GM12865 (cell line): Measurements from ENCODE around the gene ZC3H18.

Experiments
- DNase-seq: peaks from one replicate; pipeline ENCODE4 v3.0.0; 2010; ENCODE audit warnings: low read depth
- H3K4me3 ChIP-seq: 2 replicates; pipeline ENCODE4 v1.5.1; 2011; ENCODE audit warnings: mild to moderate bottlenecking, low read depth, low read length, control low read depth
- CTCF ChIP-seq: IDR thresholded peaks from 2 replicates; pipeline ENCODE4 v1.5.1; 2011; ENCODE audit warnings: low read length, control low read depth, low read depth, inconsistent platforms; ENCODE audit not compliant: insufficient read depth; ENCODE audit errors: missing control alignments

The ZC3H18 gene

DNA sequence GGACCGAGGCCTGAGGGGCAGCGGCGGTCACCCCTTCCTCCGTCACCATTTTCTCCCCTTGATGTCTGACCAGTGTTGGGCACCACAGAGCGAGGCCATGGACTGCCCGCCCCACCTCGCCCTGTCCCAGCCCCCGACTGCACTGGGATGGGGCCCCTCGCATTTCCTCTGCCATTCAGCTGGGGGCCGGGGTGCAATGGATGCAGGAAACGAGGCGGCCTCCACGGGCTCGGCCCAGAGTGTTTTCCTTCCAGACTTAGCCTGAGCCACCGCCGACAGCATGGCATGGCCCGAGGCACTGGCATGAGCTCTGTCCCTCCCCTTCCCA, 44.6 kb upstream of the ZC3H18 start:
- no peak for DNase-seq
- TF ChIP-seq CTCF = no peak
- no peak overlapping the region for H3K4me3 ChIP-seq

DNA sequence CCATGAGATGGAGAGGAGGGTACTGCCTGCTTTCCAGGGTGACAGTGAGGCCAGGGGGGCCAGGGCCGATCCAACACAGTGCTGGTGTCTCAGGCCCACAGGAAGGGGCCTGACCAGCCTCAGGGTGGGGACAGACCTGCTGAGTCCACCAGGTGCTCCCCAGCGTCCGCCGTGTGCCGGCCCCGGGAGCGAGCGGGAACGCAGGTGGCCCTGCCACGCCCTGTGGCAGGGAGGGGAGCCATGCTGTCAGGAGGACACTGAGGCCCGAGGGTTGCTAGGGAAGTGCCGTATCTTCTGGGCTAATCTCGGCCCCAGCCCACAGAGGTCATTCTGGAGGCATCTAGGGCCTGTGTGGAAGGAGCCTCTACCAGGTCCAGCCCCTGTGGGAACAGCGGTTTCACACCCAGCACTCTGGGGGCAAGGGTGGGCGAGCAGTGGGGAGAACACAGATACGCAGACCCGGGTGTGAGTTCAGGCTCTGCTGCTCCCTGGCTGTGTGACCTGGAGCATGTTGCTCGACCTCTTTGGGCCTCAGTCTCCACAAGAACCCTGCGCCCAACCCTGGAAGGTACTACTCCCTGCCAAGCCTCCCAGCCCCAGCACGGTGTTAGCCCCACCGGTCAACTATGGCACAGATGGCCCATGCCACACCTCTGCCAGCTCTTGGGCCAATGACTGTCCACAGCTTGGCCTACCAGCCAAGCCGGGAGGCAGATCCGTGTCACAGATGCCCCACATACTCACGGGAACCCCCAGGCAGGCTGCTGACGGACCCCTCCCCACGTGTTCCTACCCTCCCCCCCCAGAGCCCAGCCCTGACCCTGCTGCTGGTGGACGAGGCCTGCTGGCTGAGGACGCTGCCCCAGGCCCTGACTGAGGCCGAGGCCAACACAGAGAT, 43.9 kb upstream of the ZC3H18 start:
- no peak overlapping the region for H3K4me3 ChIP-seq
- no peak for DNase-seq
- TF ChIP-seq CTCF = no peak

DNA sequence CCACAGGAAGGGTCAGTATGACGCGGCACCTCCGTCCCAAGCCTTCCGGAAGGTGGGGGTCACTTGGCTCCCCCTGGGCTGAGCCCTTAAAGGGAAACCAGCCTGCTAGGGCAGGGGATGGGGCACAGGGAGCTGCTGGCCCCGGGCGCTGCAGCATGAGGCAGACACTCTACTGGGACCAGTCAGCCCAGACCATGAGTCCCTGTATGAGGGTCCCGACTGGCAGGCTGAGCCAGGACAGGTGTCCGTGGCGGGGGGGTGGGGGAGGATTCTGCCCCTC, 43.4 kb upstream of the ZC3H18 start:
- no peak for DNase-seq
- no peak overlapping the region for H3K4me3 ChIP-seq
- no peak for TF ChIP-seq CTCF

DNA sequence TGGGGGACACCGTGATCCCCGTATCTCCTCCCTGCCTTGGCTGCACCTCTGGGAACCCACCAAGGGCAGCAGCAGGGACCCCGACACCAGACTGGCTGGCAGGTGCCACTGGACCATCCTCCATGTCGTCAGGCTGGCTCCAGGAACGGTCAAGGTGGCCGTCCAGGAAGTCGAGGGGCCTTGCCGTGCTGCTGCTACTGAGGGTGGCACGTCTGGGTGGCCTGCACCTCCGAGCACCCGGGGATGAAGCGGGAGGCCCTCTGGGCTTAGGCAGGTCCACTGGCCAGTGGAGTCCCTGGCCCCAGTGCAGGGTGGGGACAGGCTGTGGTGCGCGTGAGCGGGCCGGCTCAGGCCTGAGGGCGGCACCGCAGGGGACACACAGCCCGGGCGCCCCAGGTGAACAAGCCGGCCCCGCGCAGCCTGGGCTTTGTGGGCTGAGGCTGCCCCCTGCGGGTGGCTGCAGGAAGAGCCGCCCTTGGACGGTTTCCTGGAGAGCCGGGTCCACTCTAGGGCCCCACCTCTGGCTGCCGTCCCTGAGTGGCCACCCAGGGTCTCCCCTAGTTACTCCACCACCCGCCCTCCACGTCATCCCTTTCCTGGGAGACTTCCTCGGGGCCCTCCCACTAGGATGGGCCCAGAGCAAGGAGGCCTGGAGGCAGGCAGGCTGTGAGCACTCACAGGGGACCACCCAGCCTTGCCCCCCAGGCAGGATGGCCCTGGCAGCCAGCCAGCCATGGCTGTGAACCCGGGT, 42.8 kb upstream of the ZC3H18 start:
- TF ChIP-seq CTCF = peak; percentile 89
- no peak overlapping the region for H3K4me3 ChIP-seq
- DNase-seq = peak; percentile 70

GRCh38 chr16:88527937-88528743, 42.1 kb upstream of the ZC3H18 start:
- no peak for DNase-seq
- H3K4me3 ChIP-seq = no peak overlapping the region
- TF ChIP-seq CTCF = no peak

DNA sequence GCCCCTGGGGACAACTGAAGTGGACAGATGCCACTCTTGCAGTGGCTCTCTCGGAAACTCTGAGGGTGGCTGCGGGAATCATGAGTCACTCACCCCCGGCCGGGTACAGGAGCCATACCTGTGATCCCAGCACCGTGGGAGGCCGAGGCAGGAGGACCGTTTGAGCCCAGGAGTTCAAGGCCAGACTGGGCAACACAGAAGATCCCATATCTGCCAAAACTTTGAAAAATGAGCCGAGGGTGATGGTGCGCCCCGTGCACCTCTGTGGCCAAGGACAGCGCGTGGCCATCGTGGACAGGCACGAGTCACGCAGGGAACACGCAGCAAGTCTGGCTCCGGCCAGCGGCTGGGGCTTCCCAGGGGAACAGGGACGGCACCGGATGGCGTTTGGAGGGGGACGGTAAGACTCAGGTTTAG, 41.3 kb upstream of the ZC3H18 start:
- TF ChIP-seq CTCF = no peak
- DNase-seq = no peak
- H3K4me3 ChIP-seq = no peak overlapping the region
